Vagina (tissue), 2 donors: ENCODE data around the gene FNDC5.

Experiments used
- POLR2A ChIP-seq, 2 donors: fragments of 450-650 bp; IDR thresholded peaks; one replicate each; pipeline ENCODE4 v1.6.1; 2017; ENCODE audit warnings: antibody characterized with exemption in 2 of 2, mild to moderate bottlenecking in 2 of 2, moderate library complexity in 2 of 2
- POLR2AphosphoS5 ChIP-seq, 2 donors: sonication (generic); formaldehyde crosslinking; IDR thresholded peaks; one replicate each; pipeline ENCODE4 v1.9.0; 2017; ENCODE audit warnings: antibody characterized with exemption in 2 of 2, mild to moderate bottlenecking in 2 of 2, low read depth in 1 of 2; ENCODE audit not compliant: insufficient read depth in 1 of 2
- TF ChIP-seq, protein P1 (sequence below), 3 experiments: fragments of 450-650 bp in 2 of 3; fragments of 200-600 bp in 1 of 3; sonication (generic) in 1 of 3; IDR thresholded peaks; one replicate each; pipeline ENCODE4 v1.5.1; 2017 to 2019; ENCODE audit warnings: antibody characterized with exemption in 3 of 3, mild to moderate bottlenecking in 2 of 3, moderate library complexity in 2 of 3

DNA sequence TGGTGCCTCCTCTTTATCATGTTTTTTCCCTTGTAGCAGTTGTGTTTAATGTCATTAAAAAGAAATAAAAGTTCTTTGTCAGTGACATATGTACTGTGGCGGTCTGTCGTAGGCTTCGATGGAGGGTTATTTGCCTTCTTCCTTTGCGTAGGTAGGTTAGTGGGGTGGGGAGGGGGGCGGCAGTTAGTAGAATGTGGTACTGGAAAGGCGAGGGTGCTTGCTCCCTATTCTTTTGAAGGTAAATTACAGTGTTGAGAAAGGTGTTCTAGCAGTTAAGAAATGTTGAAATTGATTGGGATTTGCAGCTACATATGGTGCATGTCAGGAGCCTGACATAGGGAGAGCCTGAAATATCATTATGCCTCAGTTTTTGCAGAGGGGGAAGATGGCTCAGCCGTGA, 11.9 kb downstream of the FNDC5 start:
- TF ChIP-seq POLR2A (IDR thresholded peaks at IDR 0.05) (no peak), POLR2AphosphoS5 (IDR thresholded peaks at IDR 0.05; ENCODE audit: insufficient read depth in 1 of 2, low read depth in 1 of 2) (no peak)
- TF ChIP-seq, protein P1, sequence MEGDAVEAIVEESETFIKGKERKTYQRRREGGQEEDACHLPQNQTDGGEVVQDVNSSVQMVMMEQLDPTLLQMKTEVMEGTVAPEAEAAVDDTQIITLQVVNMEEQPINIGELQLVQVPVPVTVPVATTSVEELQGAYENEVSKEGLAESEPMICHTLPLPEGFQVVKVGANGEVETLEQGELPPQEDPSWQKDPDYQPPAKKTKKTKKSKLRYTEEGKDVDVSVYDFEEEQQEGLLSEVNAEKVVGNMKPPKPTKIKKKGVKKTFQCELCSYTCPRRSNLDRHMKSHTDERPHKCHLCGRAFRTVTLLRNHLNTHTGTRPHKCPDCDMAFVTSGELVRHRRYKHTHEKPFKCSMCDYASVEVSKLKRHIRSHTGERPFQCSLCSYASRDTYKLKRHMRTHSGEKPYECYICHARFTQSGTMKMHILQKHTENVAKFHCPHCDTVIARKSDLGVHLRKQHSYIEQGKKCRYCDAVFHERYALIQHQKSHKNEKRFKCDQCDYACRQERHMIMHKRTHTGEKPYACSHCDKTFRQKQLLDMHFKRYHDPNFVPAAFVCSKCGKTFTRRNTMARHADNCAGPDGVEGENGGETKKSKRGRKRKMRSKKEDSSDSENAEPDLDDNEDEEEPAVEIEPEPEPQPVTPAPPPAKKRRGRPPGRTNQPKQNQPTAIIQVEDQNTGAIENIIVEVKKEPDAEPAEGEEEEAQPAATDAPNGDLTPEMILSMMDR (IDR thresholded peaks at IDR 0.05), result no peak
